ENCODE measurements around the gene ZNF525. TPM values are rescaled to one million over a fixed set of nuclear protein-coding genes. Genes with fewer than 3 reads are reported as not detected.
A peak's percentile ranks its signal among the peaks of the same experiment; 100 is the strongest.

The ZNF525 gene
- total and polyA plus RNA-seq, 2 of the 13 experiments (the other 11 are each of a cell fraction or from before 2014, with no cell fraction given) = 3.4 to 8.7 TPM

DNA sequence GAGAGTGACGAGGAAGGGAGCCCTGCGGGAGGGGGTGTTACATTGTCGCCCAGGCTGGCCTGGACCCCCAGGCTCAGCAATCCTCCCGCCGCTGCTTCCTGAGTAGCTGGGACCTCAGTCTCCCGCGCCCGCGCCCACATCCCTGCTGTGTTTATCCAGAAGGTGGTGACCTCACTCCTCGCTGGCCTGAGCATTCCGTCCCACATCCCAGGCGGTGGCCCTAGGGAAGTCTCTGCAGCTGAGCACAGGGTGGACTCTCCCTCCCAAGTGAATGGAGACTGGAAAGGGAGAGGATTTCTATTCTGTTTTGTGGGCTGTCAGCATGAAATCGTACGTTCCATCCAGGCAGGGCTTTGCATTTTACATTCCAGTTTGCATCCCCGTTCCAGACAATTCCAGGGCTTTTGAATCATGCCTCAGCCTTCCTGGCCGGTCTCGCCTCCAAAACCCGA, 29.0 kb downstream of the ZNF525 start:
- no peaks in the 10 kb centered on the region for H3K9me3 ChIP-seq (ENCODE audit: low read length)
- ChIA-PET POLR2A (interaction anchor here (0.6 to 1.1 kb wide), 2 partner anchors 28 to 167 kb away, joined by 3 read pairs; no protein-coding TSS in a partner anchor), CTCF (ENCODE audit: low intra/inter-chr PET ratio, low total read pairs) (interaction anchor here (0.8 kb wide), 1 partner anchor 200 kb away, joined by 3 read pairs; no protein-coding TSS in a partner anchor)
- no TSS peak for BruUV-seq (replicated peaks)
- in situ Hi-C loops (cut with HindIII; ENCODE audit: extremely low pct_ligation_motif_present, low pct_unique_long_range_greater_than_20kb) = no loop called here
- H4K20me1 ChIP-seq (ENCODE audit: insufficient read depth, low read length) = no peaks in the 10 kb centered on the region
- ATAC-seq (peak; percentile 63), DNase-seq (ENCODE audit: low spot score) (peak; percentile 48), FAIRE-seq (no peak)
- peak overlapping the region; percentile 79 to 85 (median 81) for H3K4me3 ChIP-seq (replicated peaks in 1 of 3; ENCODE audit: insufficient read depth in 1 of 3, low read depth in 2 of 3, low read length in 3 of 3)
- intact Hi-C loops (cut with micrococcal nuclease; ENCODE audit: unreplicated experiment) = no loop called here
- WGBS (ENCODE audit: low lambda C conversion rate) = 6% methylated on average over 13 of the region's 18 CpGs
- H3K4me1 ChIP-seq (ENCODE audit: insufficient read depth, low read length) = peaks cover 18% of the 10 kb centered on the region
- H3K36me3 ChIP-seq (replicated peaks in 1 of 2; ENCODE audit: control insufficient read depth in 1 of 2, insufficient read depth in 2 of 2, low read length in 2 of 2) = peaks cover 0 to 6% of the 10 kb centered on the region in 2 experiments; a peak in 2 of 5 replicates
- no peak overlapping the region for H2AFZ ChIP-seq (ENCODE audit: low read length)
- peak overlapping the region; percentile 91 for H3K4me2 ChIP-seq (ENCODE audit: low read depth, low read length)
- H3K27ac ChIP-seq (ENCODE audit: extremely low read length, insufficient read depth, low read length) = peak overlapping the region; percentile 57
- H3K27me3 ChIP-seq (ENCODE audit: control insufficient read depth in 1 of 2, insufficient read depth in 2 of 2, low read length in 2 of 2) = no peaks in the 10 kb centered on the region
- H3K9ac ChIP-seq (ENCODE audit: insufficient read depth, low read depth, low read length) = peak overlapping the region; percentile 64
- peaks cover 7% of the 10 kb centered on the region for H3K79me2 ChIP-seq (ENCODE audit: insufficient read depth, low read length)
- 0 out of 2 replicates have a peak, but pooled peaks have one; percentile 14 for TF ChIP-seq NFKB2 (CRISPR knock-in tag; IDR thresholded peaks at IDR 0.05; ENCODE audit: borderline replicate concordance)
- TF ChIP-seq FOXA3 (CRISPR knock-in tag; IDR thresholded peaks at IDR 0.05) = peak; percentile 20; the same call in 1 of the 2 replicates
- no peak for TF ChIP-seq HES4 (CRISPR knock-in tag; IDR thresholded peaks at IDR 0.05; ENCODE audit: borderline replicate concordance)
- peak; percentile 31; the same call in 1 of the 2 replicates for TF ChIP-seq ATF2 (CRISPR knock-in tag; IDR thresholded peaks at IDR 0.05)
- TF ChIP-seq MEIS2 (CRISPR knock-in tag; IDR thresholded peaks at IDR 0.05) = 0 out of 2 replicates have a peak, but pooled peaks have one; percentile 20
- TF ChIP-seq ZNF687 (CRISPR knock-in tag; IDR thresholded peaks at IDR 0.05) = peak; percentile 43; the same call in 1 of the 2 replicates
- TF ChIP-seq FOXA1 (IDR thresholded peaks at IDR 0.05) = no peak
- TF ChIP-seq FOXA1 (CRISPR knock-in tag; IDR thresholded peaks at IDR 0.05) = 0 out of 2 replicates have a peak, but pooled peaks have one; percentile 7
- TF ChIP-seq ZNF572 (CRISPR knock-in tag; IDR thresholded peaks at IDR 0.05) = 0 out of 2 replicates have a peak, but pooled peaks have one; percentile 57
- peak; percentile 13; the same call in 1 of the 2 replicates for TF ChIP-seq MED13 (CRISPR knock-in tag; IDR thresholded peaks at IDR 0.05)
- TF ChIP-seq RXRB (CRISPR knock-in tag; IDR thresholded peaks at IDR 0.05; ENCODE audit: borderline replicate concordance) = 0 out of 2 replicates have a peak, but pooled peaks have one; percentile 4
- no peak for TF ChIP-seq TARDBP (CRISPR knock-in tag; IDR thresholded peaks at IDR 0.05)
- TF ChIP-seq ZNF766 (CRISPR knock-in tag; IDR thresholded peaks at IDR 0.05; ENCODE audit: borderline replicate concordance) = 0 out of 2 replicates have a peak, but pooled peaks have one; percentile 5
- TF ChIP-seq ZNF441 (CRISPR knock-in tag; IDR thresholded peaks at IDR 0.05; ENCODE audit: borderline replicate concordance) = no peak
- TF ChIP-seq, protein P1, sequence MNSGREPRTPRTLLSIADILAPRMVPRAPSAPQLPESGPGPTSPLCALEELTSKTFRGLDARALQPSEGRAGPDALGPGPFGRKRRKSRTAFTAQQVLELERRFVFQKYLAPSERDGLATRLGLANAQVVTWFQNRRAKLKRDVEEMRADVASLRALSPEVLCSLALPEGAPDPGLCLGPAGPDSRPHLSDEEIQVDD (CRISPR knock-in tag; IDR thresholded peaks at IDR 0.05; ENCODE audit: borderline replicate concordance) = no peak
- peak; percentile 39; the same call in 1 of the 2 replicates for TF ChIP-seq ZNF629 (CRISPR knock-in tag; conservative IDR thresholded peaks at IDR 0.05)
- TF ChIP-seq ATF7 (IDR thresholded peaks at IDR 0.05) = no peak
- TF ChIP-seq ATF7 (CRISPR knock-in tag; IDR thresholded peaks at IDR 0.05) = peak; percentile 23; the same call in 1 of the 2 replicates
- no peak for TF ChIP-seq BRD4 (CRISPR knock-in tag; IDR thresholded peaks at IDR 0.05)
- 0 out of 2 replicates have a peak, but pooled peaks have one; percentile 13 for TF ChIP-seq ZNF143 (CRISPR knock-in tag; IDR thresholded peaks at IDR 0.05)
- TF ChIP-seq ZNF557 (CRISPR knock-in tag; IDR thresholded peaks at IDR 0.05) = 0 out of 2 replicates have a peak, but pooled peaks have one; percentile 49

Data from HepG2 (cell line).